Right ventricle myocardium superior (tissue), 1 donor: Measurements from ENCODE around the gene IL20. TPM values are rescaled to one million over a fixed set of nuclear protein-coding genes. Genes with fewer than 3 reads are reported as not detected.
"Not testable (repeated sequence)": the region's sequence is repeated elsewhere in the genome, so short reads cannot be mapped to it uniquely, and the experiment has no call there.

Experiments used
- ATAC-seq: fragments of 200-7000 bp; cut with Tn5 transposase; one replicate; pipeline ENCODE4 v1.9.1; 2020; ENCODE audit warnings: mild to moderate bottlenecking; ENCODE audit not compliant: poor library complexity
- DNase-seq: peaks from one replicate; pipeline ENCODE4 v3.0.0-alpha.2; 2020
- intact Hi-C: fragments of 100-400 bp; cut with DNase I; formaldehyde crosslinking; loops from one replicate; pipeline ENCODE4 v1.11.2; 2022
- total RNA-seq: library from RNA; stranded (reverse); fragmentation: NEBNext Ultra II Directional; extraction: Animal tissue kit (Norgen Biotek cat#: 25700); gene quantifications from one replicate; pipeline ENCODE4 v1.2.1, GENCODE V29; 2021
- donor health status: DM: no; HTN: yes; CAD: no; lungs with severe emphysema.

IL20 gene
- total RNA-seq, 1 donor from 2014 or later, result not detected

GRCh38 chr1:206839857-206840256 lies 25.6 kb upstream of the IL20 start:
- ATAC-seq, result no peak

GRCh38 chr1:206841609-206842323 lies 23.7 kb upstream of the IL20 start:
- DNase-seq (no peak), ATAC-seq (no peak)
- intact Hi-C loops, result no loop called here

More at GRCh38 chr1:206839857-206840256, 25.6 kb upstream of the IL20 start:
- intact Hi-C loops, result no loop called here
- no peak for DNase-seq

GRCh38 chr1:206842854-206843253 lies 22.6 kb upstream of the IL20 start:
- intact Hi-C loops, result no loop called here
- ATAC-seq, result no peak
- no peak for DNase-seq

GRCh38 chr1:206843626-206844025 lies 21.8 kb upstream of the IL20 start:
- intact Hi-C loops, result no loop called here
- ATAC-seq (no peak), DNase-seq (no peak)

- intact Hi-C loops, result no loop called here
- DNase-seq, result no peak
- no peak for ATAC-seq
Measured at GRCh38 chr1:206846487-206846886, 18.9 kb upstream of the IL20 start.

GRCh38 chr1:206847337-206847834 lies 18.0 kb upstream of the IL20 start:
- intact Hi-C loops, result no loop called here
- ATAC-seq, result no peak

GRCh38 chr1:206847946-206848345 lies 17.5 kb upstream of the IL20 start:
- DNase-seq, result no peak

More at GRCh38 chr1:206847337-206847834, 18.0 kb upstream of the IL20 start:
- DNase-seq, result no peak

GRCh38 chr1:206850401-206850800 lies 15.0 kb upstream of the IL20 start:
- ATAC-seq, result no peak
- intact Hi-C loops, result no loop called here
- no peak for DNase-seq

More at GRCh38 chr1:206847946-206848345, 17.5 kb upstream of the IL20 start:
- intact Hi-C loops, result no loop called here
- no peak for ATAC-seq

GRCh38 chr1:206851341-206852010 lies 13.9 kb upstream of the IL20 start:
- intact Hi-C loops, result no loop called here
- no peak for DNase-seq
- no peak for ATAC-seq

- intact Hi-C loops, ATAC-seq, DNase-seq: not testable (repeated sequence)
Measured at GRCh38 chr1:206852662-206853061, 12.8 kb upstream of the IL20 start.

GRCh38 chr1:206853696-206854095 lies 11.7 kb upstream of the IL20 start:
- ATAC-seq, intact Hi-C loops, DNase-seq: not testable (repeated sequence)

GRCh38 chr1:206854401-206855129 lies 10.9 kb upstream of the IL20 start:
- intact Hi-C loops, result no loop called here
- DNase-seq, result no peak
- ATAC-seq, result no peak

- DNase-seq, result no peak
- no peak for ATAC-seq
- intact Hi-C loops, result no loop called here
Measured at GRCh38 chr1:206855859-206856258, 9.6 kb upstream of the IL20 start.

GRCh38 chr1:206856674-206857464 lies 8.6 kb upstream of the IL20 start:
- intact Hi-C loops, result no loop called here
- no peak for DNase-seq
- ATAC-seq, result no peak

GRCh38 chr1:206859082-206859521 lies 6.3 kb upstream of the IL20 start:
- intact Hi-C loops, result no loop called here
- DNase-seq (no peak), ATAC-seq (no peak)

- no peak for DNase-seq
- ATAC-seq, result no peak
- intact Hi-C loops, result no loop called here
Measured at GRCh38 chr1:206860165-206860564, 5.3 kb upstream of the IL20 start.

- intact Hi-C loops, result no loop called here
- DNase-seq (no peak), ATAC-seq (no peak)
Measured at GRCh38 chr1:206863266-206863665, 2.2 kb upstream of the IL20 start.

GRCh38 chr1:206866062-206866461 lies 639 bp downstream of the IL20 start:
- DNase-seq (no peak), ATAC-seq (no peak)
- intact Hi-C loops, result loop anchor here (5.0 kb wide), 1 partner anchor 46 kb away; no protein-coding TSS in a partner anchor
